ENCODE results near the gene ALG2.
"Not testable (repeated sequence)": the region's sequence is repeated elsewhere in the genome, so short reads cannot be mapped to it uniquely, and the experiment has no call there.

Gene ALG2

GRCh38 chr9:99238331-99238730 is 16.6 kb upstream of the ALG2 start:
- no peak for DNase-seq (ENCODE audit: low spot score)

- not testable (repeated sequence) for DNase-seq (ENCODE audit: low spot score)
Measured at GRCh38 chr9:99237849-99238248, 16.1 kb upstream of the ALG2 start.

GRCh38 chr9:99237356-99237755 is 15.6 kb upstream of the ALG2 start:
- no peak for DNase-seq (ENCODE audit: low spot score)

- no peak for DNase-seq (ENCODE audit: low spot score)
Measured at GRCh38 chr9:99235926-99236634, 14.3 kb upstream of the ALG2 start.

- DNase-seq (ENCODE audit: low spot score): no peak
Measured at GRCh38 chr9:99235069-99235468, 13.3 kb upstream of the ALG2 start.

GRCh38 chr9:99234618-99235017 is 12.9 kb upstream of the ALG2 start:
- no peak for DNase-seq (ENCODE audit: low spot score)

GRCh38 chr9:99231711-99232110 is 10.0 kb upstream of the ALG2 start:
- DNase-seq (ENCODE audit: low spot score): peak; percentile 43

- DNase-seq (ENCODE audit: low spot score): no peak
Measured at GRCh38 chr9:99230206-99230605, 8.5 kb upstream of the ALG2 start.

- DNase-seq (ENCODE audit: low spot score): no peak
Measured at GRCh38 chr9:99226054-99226453, 4.3 kb upstream of the ALG2 start.

- DNase-seq (ENCODE audit: low spot score): no peak
Measured at GRCh38 chr9:99224445-99224844, 2.7 kb upstream of the ALG2 start.

- peak; percentile 11 for DNase-seq (ENCODE audit: low spot score)
Measured at GRCh38 chr9:99222416-99223270, 901 bp upstream of the ALG2 start.

GRCh38 chr9:99221266-99221620 is 499 bp downstream of the ALG2 start:
- no peak for DNase-seq (ENCODE audit: low spot score)

- DNase-seq (ENCODE audit: low spot score): no peak
Measured at GRCh38 chr9:99220011-99220410, 1.7 kb downstream of the ALG2 start.

- no peak for DNase-seq (ENCODE audit: low spot score)
Measured at GRCh38 chr9:99216073-99216472, 5.7 kb downstream of the ALG2 start.

GRCh38 chr9:99213197-99213596 is 8.5 kb downstream of the ALG2 start:
- no peak for DNase-seq (ENCODE audit: low spot score)

GRCh38 chr9:99211746-99212145 is 10.0 kb downstream of the ALG2 start:
- DNase-seq (ENCODE audit: low spot score): no peak

- no peak for DNase-seq (ENCODE audit: low spot score)
Measured at GRCh38 chr9:99210572-99210971, 11.2 kb downstream of the ALG2 start.

GRCh38 chr9:99201603-99202002 is 20.1 kb downstream of the ALG2 start:
- DNase-seq (ENCODE audit: low spot score): no peak

- DNase-seq (ENCODE audit: low spot score): no peak
Measured at GRCh38 chr9:99199938-99200539, 21.7 kb downstream of the ALG2 start.

GRCh38 chr9:99197987-99198386 is 23.8 kb downstream of the ALG2 start:
- DNase-seq (ENCODE audit: low spot score): no peak

- DNase-seq (ENCODE audit: low spot score): no peak
Measured at GRCh38 chr9:99197124-99197630, 24.6 kb downstream of the ALG2 start.

- not testable (repeated sequence) for DNase-seq (ENCODE audit: low spot score)
Measured at GRCh38 chr9:99196484-99196883, 25.3 kb downstream of the ALG2 start.

- DNase-seq (ENCODE audit: low spot score): no peak
Measured at GRCh38 chr9:99193466-99193821, 28.3 kb downstream of the ALG2 start.
